22Rv1 (cell line): ENCODE results near the gene IFNA1.

Experiments used
- H3K27ac ChIP-seq: fragments of 450-650 bp; 2 replicates; pipeline ENCODE4 v1.5.1; 2017
- ZFX ChIP-seq: fragments of 450-650 bp; IDR thresholded peaks from 2 replicates; pipeline ENCODE4 v1.6.1; 2017; ENCODE audit warnings: antibody characterized with exemption, borderline replicate concordance
- TF ChIP-seq, protein P1 (sequence below): fragments of 450-650 bp; IDR thresholded peaks from 2 replicates; pipeline ENCODE4 v1.5.1; 2017; ENCODE audit warnings: mild to moderate bottlenecking

IFNA1 gene

DNA sequence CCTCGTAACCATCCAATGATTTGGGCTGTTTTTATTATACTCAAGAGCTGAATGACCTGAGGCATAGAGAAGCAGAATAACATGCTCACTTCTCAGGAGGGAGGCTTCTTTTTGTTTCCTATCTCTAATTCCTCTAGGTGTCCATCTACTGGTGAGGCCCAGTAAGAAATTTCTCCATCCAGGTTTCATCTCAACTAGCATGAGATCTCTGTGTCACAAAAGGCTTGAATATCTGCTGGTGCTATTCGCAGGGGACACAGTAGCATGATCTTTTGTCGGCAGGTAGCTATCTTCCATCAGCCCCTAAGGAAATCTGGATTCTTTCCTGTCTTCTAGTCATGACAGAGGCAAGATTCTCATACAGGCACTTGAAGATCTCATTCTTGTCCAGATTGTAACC is 33.0 kb downstream of the IFNA1 start:
- H3K27ac ChIP-seq: no peak overlapping the region
- TF ChIP-seq, protein P1, sequence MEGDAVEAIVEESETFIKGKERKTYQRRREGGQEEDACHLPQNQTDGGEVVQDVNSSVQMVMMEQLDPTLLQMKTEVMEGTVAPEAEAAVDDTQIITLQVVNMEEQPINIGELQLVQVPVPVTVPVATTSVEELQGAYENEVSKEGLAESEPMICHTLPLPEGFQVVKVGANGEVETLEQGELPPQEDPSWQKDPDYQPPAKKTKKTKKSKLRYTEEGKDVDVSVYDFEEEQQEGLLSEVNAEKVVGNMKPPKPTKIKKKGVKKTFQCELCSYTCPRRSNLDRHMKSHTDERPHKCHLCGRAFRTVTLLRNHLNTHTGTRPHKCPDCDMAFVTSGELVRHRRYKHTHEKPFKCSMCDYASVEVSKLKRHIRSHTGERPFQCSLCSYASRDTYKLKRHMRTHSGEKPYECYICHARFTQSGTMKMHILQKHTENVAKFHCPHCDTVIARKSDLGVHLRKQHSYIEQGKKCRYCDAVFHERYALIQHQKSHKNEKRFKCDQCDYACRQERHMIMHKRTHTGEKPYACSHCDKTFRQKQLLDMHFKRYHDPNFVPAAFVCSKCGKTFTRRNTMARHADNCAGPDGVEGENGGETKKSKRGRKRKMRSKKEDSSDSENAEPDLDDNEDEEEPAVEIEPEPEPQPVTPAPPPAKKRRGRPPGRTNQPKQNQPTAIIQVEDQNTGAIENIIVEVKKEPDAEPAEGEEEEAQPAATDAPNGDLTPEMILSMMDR: 0 out of 2 replicates have a peak, but pooled peaks have one; percentile 7
- no peak for TF ChIP-seq ZFX

DNA sequence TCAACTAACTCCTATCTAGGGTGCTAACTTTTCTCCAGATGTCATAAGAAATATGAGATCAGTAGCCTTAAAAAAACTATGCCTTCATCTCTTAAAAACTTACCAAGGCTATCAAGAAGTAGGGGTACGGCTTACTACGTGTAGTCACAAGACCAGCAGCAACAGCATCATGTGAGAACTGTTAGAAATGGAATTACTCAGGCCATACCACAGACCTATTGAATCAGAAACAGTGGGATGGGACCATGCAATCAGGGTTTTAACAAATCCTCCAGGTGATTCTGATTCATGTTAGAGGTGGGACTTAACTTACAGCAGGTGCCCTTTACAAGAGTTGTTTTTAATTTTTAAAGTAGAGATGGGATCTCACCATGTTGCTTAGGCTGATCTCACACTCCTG is 37.2 kb downstream of the IFNA1 start:
- H3K27ac ChIP-seq: no peak overlapping the region
- no peak for TF ChIP-seq ZFX
- TF ChIP-seq, protein P1: no peak

DNA sequence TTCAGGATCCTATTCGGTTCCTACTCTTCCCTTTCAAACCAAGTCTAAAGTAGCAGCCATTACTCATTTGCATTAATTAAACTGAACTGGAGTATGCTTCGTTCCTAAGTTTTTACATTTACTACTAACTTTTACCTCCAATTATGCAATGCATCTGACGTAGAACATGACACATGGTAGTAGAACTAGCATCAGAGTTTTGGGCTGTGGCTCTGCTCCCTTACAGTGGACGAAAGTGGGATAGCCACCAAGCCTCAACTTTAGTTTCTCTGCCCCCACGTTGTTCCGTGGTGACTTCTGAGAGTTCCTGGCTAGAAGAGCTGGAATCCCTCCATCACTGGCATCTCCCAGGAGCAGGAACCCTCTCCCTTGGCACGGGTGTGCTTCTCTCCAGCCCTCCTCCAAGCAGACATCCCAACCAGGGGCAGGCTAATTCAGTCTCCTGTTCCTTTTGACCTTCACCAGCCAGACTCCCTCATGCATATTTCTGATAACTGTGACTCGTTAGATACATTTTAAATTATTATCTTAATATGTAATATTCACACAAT is 39.0 kb downstream of the IFNA1 start:
- H3K27ac ChIP-seq: no peak overlapping the region
- no peak for TF ChIP-seq ZFX
- TF ChIP-seq, protein P1: no peak

DNA sequence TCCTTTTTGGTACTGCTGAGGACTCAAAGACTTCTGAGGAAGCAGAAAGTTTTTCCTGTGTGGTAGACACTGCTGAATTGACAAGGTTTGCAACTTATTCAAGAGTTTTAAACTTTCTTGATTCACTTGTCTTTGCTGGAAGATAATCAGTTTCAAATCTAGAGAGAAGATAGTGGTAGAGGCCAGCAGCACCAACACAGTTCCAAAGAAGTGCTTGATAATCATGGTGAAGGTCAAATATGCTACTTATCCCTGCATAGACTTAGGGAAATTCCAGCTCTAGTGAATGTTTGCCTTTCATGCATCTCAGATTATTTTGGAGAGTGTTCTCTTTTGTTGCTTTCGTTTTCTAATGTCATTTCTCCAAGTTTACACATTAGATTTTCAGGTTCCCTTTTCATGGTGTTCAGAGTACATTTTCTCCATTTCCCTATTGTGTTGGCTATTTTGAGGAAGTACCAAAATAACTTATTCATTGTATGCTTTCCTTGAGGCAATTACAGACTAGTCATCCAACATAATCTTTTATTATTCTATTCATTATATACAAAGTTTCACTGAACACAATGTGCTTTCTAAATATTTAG is 41.3 kb downstream of the IFNA1 start:
- H3K27ac ChIP-seq: peak overlapping the region; percentile 51
- TF ChIP-seq ZFX: no peak
- TF ChIP-seq, protein P1: no peak

DNA sequence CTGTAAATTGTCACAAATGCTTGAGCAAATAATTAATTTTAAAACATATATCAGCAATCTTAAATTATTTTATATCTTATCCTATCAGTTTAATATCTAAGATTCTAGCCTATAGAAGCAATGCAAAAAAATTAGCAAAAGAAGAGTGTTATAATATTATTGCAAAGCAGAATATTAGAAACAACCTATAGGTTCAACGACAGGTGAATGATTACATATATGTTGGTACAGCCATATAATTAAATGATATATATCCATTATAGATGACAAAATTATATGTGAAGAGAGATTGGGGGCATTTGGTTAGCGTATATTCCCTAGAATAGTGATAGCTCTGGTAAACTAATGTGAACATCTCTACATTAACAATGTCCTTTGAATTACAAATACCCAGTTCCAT is 42.0 kb downstream of the IFNA1 start, which contains the start of gene IFNE:
Gene IFNE, minus strand, starts transcription at position 101 of the 400 bp plus-strand sequence. CDS start 619 bp downstream, outside the sequence.
- TF ChIP-seq, protein P1: no peak
- TF ChIP-seq ZFX: no peak
- H3K27ac ChIP-seq: peak within 1 kb of the TSS; percentile 51
